Astrocyte of the cerebellum (primary cell): ENCODE measurements around the gene BRF1.

Experiments
- DNase-seq: peaks from one replicate; pipeline ENCODE4 v3.0.0-alpha.2; 2011; ENCODE audit warnings: low read depth
- H3K4me3 ChIP-seq: 2 replicates; pipeline ENCODE4 v1.5.1; 2011; ENCODE audit warnings: mild to moderate bottlenecking, low read depth, low read length, moderate library complexity
- CTCF ChIP-seq: IDR thresholded peaks from 2 replicates; pipeline ENCODE4 v1.5.1; 2012; ENCODE audit warnings: low read length, low read depth, moderate library complexity, mild to moderate bottlenecking; ENCODE audit errors: missing control alignments
- in situ Hi-C: cut with HindIII; loops from 2 replicates; pipeline ENCODE4 v1.10.0; 2017; ENCODE audit warnings: low sequenced_read_pairs

Gene BRF1

DNA sequence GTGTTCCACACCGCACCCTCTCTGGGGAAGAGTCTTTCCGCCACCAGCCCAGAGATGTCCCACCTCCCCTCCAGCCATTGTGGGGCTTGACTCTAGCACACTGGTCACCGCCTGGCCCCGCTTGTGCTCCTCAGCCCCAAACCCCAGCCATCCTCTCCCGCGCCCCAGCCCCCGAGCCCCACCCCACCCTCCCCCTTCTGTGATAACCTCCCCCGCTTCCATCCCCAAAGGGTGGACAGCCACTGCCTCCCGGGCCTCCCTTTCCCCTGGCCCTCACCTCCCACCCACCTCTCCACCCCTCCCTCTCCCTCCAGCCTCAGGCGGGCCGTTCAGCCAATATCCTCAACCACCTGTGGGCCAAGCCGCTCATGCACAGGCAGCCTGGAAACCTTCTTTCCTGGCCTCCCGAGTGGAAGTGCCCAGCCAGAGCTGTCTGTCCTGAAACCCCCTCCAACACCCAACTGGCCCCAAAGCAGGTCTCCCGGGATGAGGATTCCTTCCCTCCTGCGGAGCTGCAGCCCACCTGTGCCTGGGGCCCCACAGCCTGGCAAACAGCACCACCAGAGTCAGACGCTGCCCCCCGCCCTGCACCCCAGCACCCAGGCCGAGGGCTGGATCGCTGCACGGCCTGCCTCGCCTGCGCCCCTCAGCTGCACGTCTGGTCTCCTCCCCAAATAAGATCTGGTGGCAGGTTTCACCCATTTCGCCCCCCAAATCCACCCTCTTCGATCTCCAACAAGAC lies 92.6 kb downstream of the BRF1 start:
- in situ Hi-C loops = no loop called here
- no peak for TF ChIP-seq CTCF

DNA sequence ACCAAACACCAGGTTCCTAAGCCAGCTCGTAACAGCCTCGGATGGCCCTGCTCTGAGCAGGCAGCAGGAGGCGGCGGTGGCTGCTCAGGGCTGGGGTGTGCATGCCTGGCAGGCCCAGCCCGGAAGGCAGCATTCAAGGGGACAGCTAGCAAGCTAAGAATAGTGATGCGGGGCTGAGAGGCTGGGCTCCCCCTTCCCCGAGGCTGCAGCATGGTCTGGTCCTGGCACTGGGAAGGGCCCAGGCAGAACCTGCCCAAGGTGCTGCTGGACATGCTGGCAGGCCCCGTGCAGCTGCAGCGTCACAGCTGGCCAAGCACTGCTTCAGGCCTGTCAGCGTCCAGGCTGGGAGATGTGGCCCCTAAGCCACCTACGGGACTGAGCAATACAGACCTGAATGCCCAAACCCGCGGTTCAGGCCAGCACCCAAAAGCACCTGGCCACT lies 93.3 kb downstream of the BRF1 start:
- TF ChIP-seq CTCF = no peak
- in situ Hi-C loops = no loop called here
- DNase-seq = no peak
- H3K4me3 ChIP-seq = no peak overlapping the region

More for the DNA sequence above, 92.6 kb downstream of the BRF1 start:
- no peak for DNase-seq
- no peak overlapping the region for H3K4me3 ChIP-seq

- TF ChIP-seq CTCF = no peak
- in situ Hi-C loops = no loop called here
- H3K4me3 ChIP-seq = no peak overlapping the region
- no peak for DNase-seq
Measured at GRCh38 chr14:105206873-105207272, 93.9 kb downstream of the BRF1 start.

DNA sequence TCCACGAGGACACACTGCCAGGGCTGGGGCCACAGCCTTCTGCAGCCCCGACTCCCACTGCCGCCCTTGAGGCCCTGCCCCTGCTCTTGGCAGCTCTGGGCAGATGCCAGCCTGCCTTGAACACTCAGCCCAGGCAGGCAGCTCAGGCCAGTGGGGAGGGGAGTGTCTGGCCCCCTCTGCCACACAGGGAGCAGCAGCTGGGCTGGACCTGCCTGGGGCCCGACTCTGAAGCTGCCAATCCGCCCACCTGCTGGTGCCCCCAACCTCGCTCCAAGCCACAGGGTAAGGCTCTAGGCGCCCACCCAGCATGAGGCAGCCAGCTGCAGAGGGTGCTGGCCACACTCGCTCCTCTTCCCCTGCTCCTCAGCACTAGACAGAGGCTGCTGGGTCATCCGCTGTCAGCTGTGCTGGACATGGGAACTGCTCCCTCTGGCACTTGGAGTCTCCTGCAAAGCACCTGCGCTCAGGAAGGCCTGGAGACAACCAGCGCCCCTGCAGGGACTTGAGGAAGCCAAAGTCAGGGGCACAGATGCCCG lies 95.1 kb downstream of the BRF1 start:
- no peak for TF ChIP-seq CTCF
- in situ Hi-C loops = no loop called here
- DNase-seq = no peak

DNA sequence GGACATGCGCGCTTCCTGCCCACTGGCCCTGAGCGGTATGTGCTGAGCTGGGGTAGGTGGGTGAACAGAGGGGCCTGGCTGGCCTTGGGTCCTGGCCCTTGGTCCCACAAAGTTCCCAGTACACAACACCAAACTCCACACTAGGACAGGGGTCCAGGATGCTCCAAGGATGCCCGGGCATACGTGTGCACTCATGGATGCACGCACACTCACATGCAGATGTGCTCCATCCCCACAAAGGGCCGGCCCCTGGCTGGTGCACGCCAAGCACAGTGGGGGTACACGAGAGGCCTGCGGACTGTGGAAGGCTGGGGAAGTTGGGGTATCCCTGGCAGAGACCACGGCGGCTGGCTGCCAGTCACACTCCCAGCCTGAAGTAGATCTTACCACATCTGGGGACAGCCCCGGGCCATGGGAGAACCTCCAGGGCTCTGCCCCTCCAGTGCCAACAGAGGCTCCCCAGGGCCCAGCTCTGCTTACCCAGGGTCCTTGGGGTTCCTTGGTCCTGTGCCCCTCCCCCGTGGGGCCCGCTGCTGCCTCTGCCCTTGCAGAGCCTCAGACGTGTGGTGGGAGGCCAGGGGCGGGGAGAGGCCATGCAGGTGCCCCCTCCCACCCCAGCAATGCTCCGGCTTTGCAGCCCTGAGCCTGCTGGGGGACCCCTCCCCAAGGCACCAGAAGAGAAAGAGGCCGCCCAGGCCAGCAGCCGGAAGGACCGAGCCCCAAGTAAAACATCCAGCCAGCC lies 95.7 kb downstream of the BRF1 start:
- in situ Hi-C loops = no loop called here
- H3K4me3 ChIP-seq = no peak overlapping the region
- no peak for DNase-seq
- no peak for TF ChIP-seq CTCF

More for the DNA sequence above, 95.1 kb downstream of the BRF1 start:
- H3K4me3 ChIP-seq = no peak overlapping the region

DNA sequence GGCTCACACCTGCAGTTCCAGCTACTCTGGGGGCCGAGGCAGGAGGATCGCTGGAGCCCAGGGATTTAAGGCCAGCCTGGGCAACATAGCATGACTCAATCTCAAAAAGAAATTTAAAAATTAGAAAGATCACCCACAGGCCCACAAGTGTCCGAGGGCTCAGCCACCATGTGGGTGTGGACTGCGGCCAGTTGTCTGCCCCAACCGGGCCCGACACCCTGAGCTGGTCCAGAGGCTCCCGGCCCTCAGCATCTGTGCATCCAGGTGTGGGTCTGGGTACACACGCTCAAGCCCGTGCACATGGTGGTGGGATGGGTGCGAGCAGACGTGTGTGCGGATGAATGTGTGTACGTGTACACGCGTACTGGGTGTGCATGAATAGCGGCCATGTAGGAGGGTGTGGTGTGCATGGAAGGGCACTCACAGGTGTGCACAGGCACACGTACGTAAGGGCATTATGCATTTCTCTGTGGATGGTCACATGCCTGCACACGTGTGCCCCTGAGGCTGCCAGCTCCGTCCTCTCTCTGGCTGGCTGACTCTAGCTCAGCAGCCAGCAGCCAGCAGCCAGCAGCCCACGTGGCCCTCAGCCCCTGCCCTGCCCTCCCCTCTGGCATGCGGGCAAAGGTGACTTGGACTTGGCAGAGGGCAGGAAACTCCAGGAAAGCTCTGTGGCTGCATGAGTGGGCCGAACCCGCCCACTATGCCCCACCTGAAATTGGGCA lies 96.4 kb downstream of the BRF1 start:
- no peak for TF ChIP-seq CTCF
- DNase-seq = no peak
- in situ Hi-C loops = no loop called here
- H3K4me3 ChIP-seq = no peak overlapping the region
